BJ (cell line): ENCODE results near the gene PHKB. TPM values are rescaled to one million over a fixed set of nuclear protein-coding genes. Genes with fewer than 3 reads are reported as not detected.

Experiments used
- CTCF ChIA-PET: fragments of 350-600 bp; formaldehyde crosslinking; extraction: SDS; loops from one replicate; lab custom pipeline; 2021; ENCODE audit warnings: antibody characterized with exemption, inconsistent platforms; lab: Yijun Ruan, JAX
- POLR2A ChIA-PET: fragments of 300-600 bp; sonication (Branson Sonifier 250); formaldehyde crosslinking; extraction: SDS; loops from one replicate; lab custom pipeline; 2021; ENCODE audit warnings: antibody characterized with exemption; lab: Charles Lee
- DNase-seq: peaks from one replicate; pipeline ENCODE4 v3.0.0-alpha.2; 2011; ENCODE audit warnings: low read depth
- H3K27me3 ChIP-seq: 2 replicates; pipeline ENCODE4 v1.6.0; 2011; ENCODE audit warnings: low read length; ENCODE audit not compliant: control insufficient read depth, insufficient read depth
- H3K36me3 ChIP-seq: 2 replicates; pipeline ENCODE4 v1.5.1; 2011; ENCODE audit warnings: low read length; ENCODE audit not compliant: control insufficient read depth, insufficient read depth
- H3K4me3 ChIP-seq: 2 replicates; pipeline ENCODE4 v1.5.1; 2011; ENCODE audit warnings: low read depth, mild to moderate bottlenecking, control low read depth, low read length
- CTCF ChIP-seq: IDR thresholded peaks from 2 replicates; pipeline ENCODE4 v1.5.1; 2011; ENCODE audit warnings: low read depth, mild to moderate bottlenecking, control low read depth, inconsistent platforms, low read length, moderate library complexity; ENCODE audit not compliant: insufficient read depth
- polyA plus RNA-seq: library from polyadenylated mRNA; depleted of rRNA; stranded (reverse); fragments of >200 nt; gene quantifications from 2 replicates; pipeline ENCODE4 v1.2.3, GENCODE V29; 2011

PHKB gene
- polyA plus RNA-seq, 1 experiment: 44.9 TPM

- H3K27me3 ChIP-seq: no peaks in the 10 kb centered on the region
- no peaks in the 10 kb centered on the region for H3K36me3 ChIP-seq
- DNase-seq: no peak
- POLR2A ChIA-PET: no interaction called here
- TF ChIP-seq CTCF: no peak
- CTCF ChIA-PET: no interaction called here
- no peak overlapping the region for H3K4me3 ChIP-seq
Measured at GRCh38 chr16:47458331-47458730, 2.8 kb upstream of the PHKB start.

- no peak for DNase-seq
- ChIA-PET POLR2A (no interaction called here), CTCF (interaction anchor here (1.2 kb wide), 1 partner anchor 19 kb away, joined by 3 read pairs; no protein-coding TSS in a partner anchor)
- H3K36me3 ChIP-seq: no peaks in the 10 kb centered on the region
- H3K4me3 ChIP-seq: no peak overlapping the region; the same call in 1 of the 2 replicates
- no peaks in the 10 kb centered on the region for H3K27me3 ChIP-seq
- TF ChIP-seq CTCF: no peak
Measured at GRCh38 chr16:47459603-47460002, 1.5 kb upstream of the PHKB start.

- ChIA-PET POLR2A (no interaction called here), CTCF (interaction anchor here (0.6 to 1.6 kb wide), 3 partner anchors 9 to 28 kb away, joined by 3 read pairs; no protein-coding TSS in a partner anchor)
- peak overlapping the region; percentile 87 for H3K4me3 ChIP-seq
- H3K36me3 ChIP-seq: no peaks in the 10 kb centered on the region
- no peak for TF ChIP-seq CTCF
- no peak for DNase-seq
- H3K27me3 ChIP-seq: no peaks in the 10 kb centered on the region
Measured at GRCh38 chr16:47460359-47460710, 796 bp upstream of the PHKB start.

- TF ChIP-seq CTCF: no peak
- Histone ChIP-seq H3K4me3 (peak overlapping the region; percentile 87), H3K36me3 (no peaks in the 10 kb centered on the region), H3K27me3 (no peaks in the 10 kb centered on the region)
- POLR2A ChIA-PET: no interaction called here
- CTCF ChIA-PET: interaction anchor here (0.8 to 1.6 kb wide), 5 partner anchors 10 to 424 kb away, joined by 3 to 4 read pairs (median 3); no protein-coding TSS in a partner anchor
- no peak for DNase-seq
Measured at GRCh38 chr16:47461598-47462266, 601 bp downstream of the PHKB start.

- Histone ChIP-seq H3K27me3 (no peaks in the 10 kb centered on the region), H3K4me3 (no peak overlapping the region), H3K36me3 (no peaks in the 10 kb centered on the region)
- ChIA-PET POLR2A (no interaction called here), CTCF (no interaction called here)
- DNase-seq: no peak
- no peak for TF ChIP-seq CTCF
Measured at GRCh38 chr16:47463771-47464624, 2.9 kb downstream of the PHKB start.
